NCI-H1092 treated with DMSO at 0.1 percent for 48 hours (cell line): ENCODE measurements around the gene SHOC1.
"Not testable (repeated sequence)": the region's sequence is repeated elsewhere in the genome, so short reads cannot be mapped to it uniquely, and the experiment has no call there.

Source experiments
- DNase-seq: peaks from one replicate; lab custom pipeline; 2025; lab: John Stamatoyannopoulos, UW

The SHOC1 gene

GRCh38 chr9:111805262-111805661, 10.5 kb upstream of the SHOC1 start:
- DNase-seq = no peak

- DNase-seq = no peak
These were observed 9.9 kb upstream of the SHOC1 start for GRCh38 chr9:111804636-111805035.

- no peak for DNase-seq
These were observed 9.2 kb upstream of the SHOC1 start for GRCh38 chr9:111803924-111804323.

DNA sequence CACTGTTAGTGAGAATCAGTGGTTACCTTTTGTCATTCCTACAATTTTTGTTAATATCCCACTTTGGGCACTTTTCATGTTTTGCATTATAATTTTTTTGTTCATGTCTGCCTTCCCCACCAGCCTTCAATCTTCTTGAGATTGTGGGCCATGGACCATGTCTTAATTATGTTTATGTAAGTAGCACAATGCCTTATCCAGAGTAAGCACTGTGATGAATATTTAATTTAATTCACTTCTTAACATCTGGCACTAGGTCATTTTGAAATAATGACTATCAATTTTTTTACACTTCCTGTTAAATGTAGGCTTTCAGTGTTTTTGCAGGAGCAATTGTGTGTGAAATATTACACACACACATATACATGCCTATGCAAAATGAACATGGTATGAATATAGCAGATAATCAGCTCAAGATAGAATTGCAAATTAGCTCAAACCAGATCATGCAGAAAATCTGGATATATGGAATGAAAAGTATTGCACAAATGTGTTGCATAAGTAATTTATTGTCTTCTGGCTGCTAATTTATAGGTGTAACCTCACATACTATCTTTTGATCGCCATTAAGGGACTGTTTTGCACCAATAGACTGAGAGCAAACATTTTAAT, 5.3 kb upstream of the SHOC1 start:
- no peak for DNase-seq

GRCh38 chr9:111799506-111799905, 4.8 kb upstream of the SHOC1 start:
- no peak for DNase-seq

GRCh38 chr9:111798786-111799185, 4.0 kb upstream of the SHOC1 start:
- no peak for DNase-seq

GRCh38 chr9:111795557-111795839, 761 bp upstream of the SHOC1 start:
- no peak for DNase-seq

DNA sequence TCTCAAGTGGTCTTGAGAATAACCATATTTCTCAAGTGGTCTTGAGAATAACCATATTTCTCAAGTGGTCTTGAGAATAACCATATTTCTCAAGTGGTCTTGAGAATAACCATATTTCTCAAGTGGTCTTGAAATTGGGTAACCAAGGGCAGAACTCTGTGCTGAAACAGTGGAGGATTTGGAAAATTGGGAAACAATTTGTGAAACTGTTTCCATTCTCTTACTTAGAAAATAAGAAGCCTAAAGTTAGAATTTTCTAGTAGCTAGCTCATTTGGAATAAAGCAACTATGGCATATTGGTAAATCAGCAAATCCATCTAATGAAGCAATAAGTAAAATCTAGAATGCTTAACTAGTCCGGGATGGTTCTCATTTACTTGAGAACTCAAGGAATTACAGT, 2.9 kb downstream of the SHOC1 start:
- not testable (repeated sequence) for DNase-seq

GRCh38 chr9:111789881-111790280, 4.9 kb downstream of the SHOC1 start:
- no peak for DNase-seq

GRCh38 chr9:111783857-111784256, 10.9 kb downstream of the SHOC1 start:
- no peak for DNase-seq

- DNase-seq = no peak
These were observed 11.3 kb downstream of the SHOC1 start for GRCh38 chr9:111783424-111783823.

DNA sequence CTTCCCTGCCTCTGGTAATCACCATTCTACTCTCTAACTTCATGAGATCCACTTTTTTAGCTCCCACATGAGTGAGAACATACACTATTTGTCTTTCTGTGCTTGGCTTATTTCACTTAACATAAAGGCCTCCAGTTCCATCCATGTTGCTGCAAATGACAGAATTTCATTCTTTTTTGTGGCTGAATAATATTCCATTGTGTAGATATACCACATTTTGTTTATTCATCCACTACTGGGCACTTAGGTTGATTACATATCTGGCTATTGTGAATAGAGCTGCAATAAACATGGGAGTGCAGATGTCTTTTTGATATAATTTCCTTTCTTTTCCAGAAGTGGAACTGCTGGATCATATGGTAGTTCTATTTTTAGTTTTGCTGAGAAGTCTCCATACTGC, 28.7 kb downstream of the SHOC1 start:
- DNase-seq = no peak

- DNase-seq = no peak
These were observed 32.2 kb downstream of the SHOC1 start for GRCh38 chr9:111762556-111762955.

DNA sequence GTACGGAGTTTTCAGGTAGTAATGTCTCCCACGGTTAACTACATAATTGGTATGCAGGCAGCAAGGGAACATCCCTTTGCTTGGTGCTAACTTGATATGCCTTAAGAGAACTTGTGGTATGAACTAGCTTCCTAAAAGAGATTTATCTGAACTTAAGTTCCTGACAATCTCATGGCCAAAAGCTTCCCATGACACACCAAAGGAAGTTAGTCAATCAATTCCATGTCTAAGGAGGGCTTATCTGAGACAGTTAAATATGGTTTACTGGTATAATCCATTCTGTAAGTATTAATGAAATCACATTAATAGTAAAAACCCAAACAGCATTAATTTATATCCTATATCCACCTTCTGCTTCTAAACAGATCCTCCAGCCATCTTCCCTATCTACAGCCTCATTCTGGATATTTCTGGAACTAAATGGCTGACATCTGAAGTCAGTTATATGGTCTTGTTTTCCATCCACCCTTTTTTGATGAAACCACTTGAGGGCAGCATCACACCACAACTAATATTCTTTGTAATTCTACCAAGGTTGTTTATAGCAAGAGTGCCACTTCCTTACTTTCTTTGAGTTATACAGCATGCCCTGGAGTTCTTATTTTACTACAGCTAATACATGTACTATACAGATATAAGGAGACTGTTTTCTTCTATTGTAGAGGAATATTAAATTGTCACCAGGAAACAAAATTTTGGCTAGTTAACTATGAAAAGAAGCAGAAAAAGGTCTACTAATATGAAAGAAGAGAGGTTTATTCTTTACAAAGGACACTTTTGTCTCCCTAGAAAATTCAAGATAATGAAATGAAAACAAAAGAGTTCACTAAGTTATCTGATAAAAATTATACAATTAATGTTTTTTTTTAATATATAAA, 34.7 kb downstream of the SHOC1 start:
- DNase-seq = peak; percentile 64

- DNase-seq = no peak
These were observed 39.9 kb downstream of the SHOC1 start for GRCh38 chr9:111754800-111755199.

GRCh38 chr9:111752455-111752854, 42.3 kb downstream of the SHOC1 start:
- DNase-seq = no peak
